Spleen (tissue), 11 donors: Measurements from ENCODE around the gene CASQ1. TPM values are rescaled to one million over a fixed set of nuclear protein-coding genes. Genes with fewer than 3 reads are reported as not detected.

Experiments
- DNase-seq: peaks from one replicate; pipeline ENCODE4 v3.0.0-alpha.2; 2020
- H3K27ac ChIP-seq, 8 donors: fragments of 200-600 bp; sonication (generic) in 7 of 8; 1 replicate in 4 of 8; 2 replicates in 4 of 8; pipeline versions ENCODE4 v1.5.0 to v1.8.0; 2016 to 2021; ENCODE audit warnings: inconsistent platforms in 4 of 8, mild to moderate bottlenecking in 4 of 8, moderate library complexity in 1 of 8
- H3K27me3 ChIP-seq, 7 donors: fragments of 200-600 bp; sonication (generic) in 6 of 7; replicated peaks in 1 of 7; 1 replicate in 4 of 7; 2 replicates in 3 of 7; pipeline versions ENCODE4 v1.5.0 to v1.8.0; 2016 to 2021; ENCODE audit warnings: inconsistent platforms in 3 of 7, mild to moderate bottlenecking in 1 of 7
- H3K36me3 ChIP-seq, 6 donors: fragments of 200-600 bp; sonication (generic) in 5 of 6; 1 replicate in 4 of 6; 2 replicates in 2 of 6; pipeline versions ENCODE4 v1.5.0 to v1.8.0; 2016 to 2021; ENCODE audit warnings: inconsistent platforms in 2 of 6
- H3K4me1 ChIP-seq, 6 donors: fragments of 200-600 bp; sonication (generic) in 5 of 6; 1 replicate in 3 of 6; 2 replicates in 3 of 6; pipeline versions ENCODE4 v1.5.0 to v1.8.0; 2016 to 2021; ENCODE audit warnings: inconsistent platforms in 3 of 6
- H3K4me3 ChIP-seq, 8 donors: fragments of 200-600 bp; sonication (generic) in 7 of 8; 1 replicate in 4 of 8; 2 replicates in 4 of 8; pipeline versions ENCODE4 v1.5.0 to v1.8.0; 2016 to 2021; ENCODE audit warnings: inconsistent platforms in 4 of 8, mild to moderate bottlenecking in 4 of 8, moderate library complexity in 2 of 8
- H3K9me3 ChIP-seq, 8 donors: fragments of 200-600 bp; sonication (generic) in 7 of 8; 1 replicate in 4 of 8; 2 replicates in 4 of 8; pipeline versions ENCODE4 v1.5.0 to v1.8.0; 2016 to 2021; ENCODE audit warnings: inconsistent platforms in 4 of 8
- CTCF ChIP-seq, 11 experiments: fragments of 200-600 bp in 7 of 11; fragments of 450-650 bp in 4 of 11; sonication (generic) in 4 of 11; IDR thresholded peaks in 8 of 11; conservative IDR thresholded peaks in 3 of 11; 1 replicate in 7 of 11; 2 replicates in 4 of 11; pipeline versions ENCODE4 v1.4.0 to v1.8.0; 2016 to 2021; ENCODE audit warnings: antibody characterized with exemption in 11 of 11, inconsistent platforms in 4 of 11, mild to moderate bottlenecking in 1 of 11
- POLR2A ChIP-seq, 3 donors: fragments of 450-650 bp; IDR thresholded peaks; one replicate each; pipeline ENCODE4 v1.5.1; 2017; ENCODE audit warnings: antibody characterized with exemption in 3 of 3, mild to moderate bottlenecking in 1 of 3
- POLR2AphosphoS5 ChIP-seq, 3 donors: sonication (generic); formaldehyde crosslinking; IDR thresholded peaks; one replicate each; pipeline ENCODE4 v1.5.1; 2017; ENCODE audit warnings: antibody characterized with exemption in 3 of 3
- WGBS, 5 donors: extraction: QIAGEN DNeasy Blood & Tissue Kit in 3 of 5; methylation state at CpG; one replicate each; pipeline versions ENCODE4 v1.1.5 to v1.1.7; 2013 to 2018; 5-methylcytosine and 5-hydroxymethylcytosine counted together
- intact Hi-C: fragments of 100-400 bp; cut with DNase I; formaldehyde crosslinking; loops from one replicate; pipeline ENCODE4 v1.15.0; 2023; ENCODE audit warnings: low total_unique reads
- polyA plus RNA-seq, 3 donors: library from polyadenylated mRNA; stranded (reverse); fragments of 200-250 nt; gene quantifications; one replicate each; pipeline ENCODE4 v1.2.1, GENCODE V29; 2013
- total RNA-seq, 7 donors: library from RNA; depleted of rRNA in 3 of 7; stranded (reverse); fragments of >200 nt in 3 of 7; fragmentation: NEBNext Ultra II Directional in 4 of 7; extraction: Animal tissue kit (Norgen Biotek cat#: 25700) in 4 of 7; gene quantifications; one replicate each; pipeline versions ENCODE4 v1.1.0 to v1.2.1, GENCODE V29; 2016 to 2021
- donor health status: healthy with polysubstance abuse.
- donor health status: DM: no; HTN: no; CAD: no; lungs with moderate emphysema.
- donor health status: DM: no; HTN: no; CAD: no.
- donor health status: Bipolar disorder and iron deficiency.
- donor health status: healthy.
- donor health status: DM: no; HTN: no; CAD: no.
- donor health status: DM: yes; HTN: yes; CAD: no.

Gene CASQ1
- total and polyA plus RNA-seq, 10 donors: 0.37 to 1.5 (median 0.92) TPM; not detected in 3

GRCh38 chr1:160178731-160179130, 11.6 kb upstream of the CASQ1 start:
- H3K36me3 ChIP-seq: no peaks in the 10 kb centered on the region
- no peak for TF ChIP-seq CTCF (IDR thresholded peaks at IDR 0.05 in 8 of 11, conservative IDR thresholded peaks at IDR 0.05 in 3 of 11)
- TF ChIP-seq POLR2A (IDR thresholded peaks at IDR 0.05): no peak
- TF ChIP-seq POLR2AphosphoS5 (IDR thresholded peaks at IDR 0.05): no peak
- H3K9me3 ChIP-seq: no peaks in the 10 kb centered on the region
- no peak for DNase-seq
- 78 to 95% (median 88%) methylated on average over 2 of the region's 2 CpGs for WGBS, 5 donors
- no peak overlapping the region for H3K27ac ChIP-seq
- no peaks in the 10 kb centered on the region for H3K27me3 ChIP-seq
- intact Hi-C loops: no loop called here
- no peak overlapping the region for H3K4me3 ChIP-seq
- H3K4me1 ChIP-seq: no peaks in the 10 kb centered on the region

- Histone ChIP-seq H3K27ac (no peak overlapping the region), H3K4me3 (no peak overlapping the region), H3K36me3 (no peaks in the 10 kb centered on the region), H3K9me3 (no peaks in the 10 kb centered on the region), H3K4me1 (no peaks in the 10 kb centered on the region), H3K27me3 (no peaks in the 10 kb centered on the region)
- TF ChIP-seq POLR2A (IDR thresholded peaks at IDR 0.05): no peak
- TF ChIP-seq CTCF (IDR thresholded peaks at IDR 0.05 in 8 of 11, conservative IDR thresholded peaks at IDR 0.05 in 3 of 11): no peak
- no peak for DNase-seq
- intact Hi-C loops: no loop called here
- 89 to 98% (median 94%) methylated on average over 4 of the region's 4 CpGs for WGBS, 5 donors
Measured at GRCh38 chr1:160179336-160179735, 11.0 kb upstream of the CASQ1 start.

- Histone ChIP-seq H3K9me3 (no peaks in the 10 kb centered on the region), H3K27me3 (no peaks in the 10 kb centered on the region), H3K27ac (no peak overlapping the region), H3K4me1 (peaks cover 0 to 9% (median 3%) of the 10 kb centered on the region in 6 donors), H3K36me3 (no peaks in the 10 kb centered on the region), H3K4me3 (no peak overlapping the region)
- TF ChIP-seq POLR2AphosphoS5 (IDR thresholded peaks at IDR 0.05): no peak
- no peak for DNase-seq
- intact Hi-C loops: loop anchor here (10.0 kb wide), 1 partner anchor 81 kb away; no protein-coding TSS in a partner anchor
- WGBS, 5 donors: 87 to 94% (median 90%) methylated on average over 7 of the region's 7 CpGs
Measured at GRCh38 chr1:160186246-160186645, 4.1 kb upstream of the CASQ1 start.

GRCh38 chr1:160186729-160187128, 3.6 kb upstream of the CASQ1 start:
- 76 to 90% (median 83%) methylated on average over 2 of the region's 2 CpGs for WGBS, 5 donors
- Histone ChIP-seq H3K27ac (no peak overlapping the region), H3K9me3 (no peaks in the 10 kb centered on the region), H3K4me3 (no peak overlapping the region), H3K36me3 (no peaks in the 10 kb centered on the region), H3K4me1 (peaks cover 0 to 9% (median 3%) of the 10 kb centered on the region in 6 donors), H3K27me3 (no peaks in the 10 kb centered on the region)
- intact Hi-C loops: loop anchor here (10.0 kb wide), 1 partner anchor 82 kb away; no protein-coding TSS in a partner anchor
- TF ChIP-seq CTCF (IDR thresholded peaks at IDR 0.05 in 8 of 11, conservative IDR thresholded peaks at IDR 0.05 in 3 of 11): no peak
- TF ChIP-seq POLR2A (IDR thresholded peaks at IDR 0.05): no peak
- TF ChIP-seq POLR2AphosphoS5 (IDR thresholded peaks at IDR 0.05): no peak
- no peak for DNase-seq

- H3K4me1 ChIP-seq: peaks cover 0 to 9% (median 3%) of the 10 kb centered on the region in 6 donors
- 71 to 85% (median 80%) methylated on average over 7 of the region's 7 CpGs for whole genome bisulfite sequencing, 5 donors
- H3K9me3 ChIP-seq: no peaks in the 10 kb centered on the region
- no peak overlapping the region for H3K27ac ChIP-seq
- TF ChIP-seq POLR2A (IDR thresholded peaks at IDR 0.05) (no peak), CTCF (IDR thresholded peaks at IDR 0.05 in 8 of 11, conservative IDR thresholded peaks at IDR 0.05 in 3 of 11) (no peak), POLR2AphosphoS5 (IDR thresholded peaks at IDR 0.05) (no peak)
- intact Hi-C loops: loop anchor here (10.0 kb wide), 1 partner anchor 83 kb away; no protein-coding TSS in a partner anchor
- no peak overlapping the region for H3K4me3 ChIP-seq
- no peak for DNase-seq
- no peaks in the 10 kb centered on the region for H3K36me3 ChIP-seq
- H3K27me3 ChIP-seq: no peaks in the 10 kb centered on the region
Measured at GRCh38 chr1:160187407-160187806, 3.0 kb upstream of the CASQ1 start.
